IMR-90 (cell line): ENCODE measurements around the gene PTGR3. TPM values are rescaled to one million over a fixed set of nuclear protein-coding genes. Genes with fewer than 3 reads are reported as not detected.

Source experiments
- ATAC-seq: fragments of 200-7000 bp; cut with Tn5 transposase; 2 replicates; pipeline ENCODE4 v1.9.1; 2020; ENCODE audit warnings: low read depth, mild to moderate bottlenecking, moderate library complexity
- BruUV-seq: library from RNA; stranded (reverse); fragments of 400-500 nt; replicated peaks from 2 replicates; lab custom pipeline; 2021; lab: Mats Ljungman, UMichigan
- CTCF ChIA-PET: fragments of 300-600 bp; formaldehyde crosslinking; extraction: SDS; loops from one replicate; lab custom pipeline; 2021; ENCODE audit warnings: antibody characterized with exemption; lab: Yijun Ruan, JAX
- POLR2A ChIA-PET: fragments of 300-600 bp; sonication (Branson Sonifier 250); formaldehyde crosslinking; loops from one replicate; lab custom pipeline; 2022; ENCODE audit warnings: antibody characterized with exemption; ENCODE audit not compliant: unreplicated experiment; lab: Charles Lee
- DNase-seq: peaks from one replicate; pipeline ENCODE4 v3.0.0; 2013
- H2AFZ ChIP-seq: replicated peaks from 2 replicates; pipeline ENCODE3; 2013; ENCODE audit warnings: low read length, mild to moderate bottlenecking; ENCODE audit not compliant: poor library complexity
- H2AK5ac ChIP-seq: 2 replicates; pipeline ENCODE4 v1.6.1; 2013; ENCODE audit warnings: low read depth, low read length, inconsistent platforms
- H2AK9ac ChIP-seq: replicated peaks from 2 replicates; pipeline ENCODE3; 2013; ENCODE audit warnings: mild to moderate bottlenecking, low read depth, low read length, moderate library complexity; ENCODE audit not compliant: poor library complexity
- H2BK120ac ChIP-seq: 2 replicates; pipeline ENCODE4 v1.6.1; 2013; ENCODE audit warnings: low read depth, low read length, inconsistent platforms
- H2BK15ac ChIP-seq: 3 replicates; pipeline ENCODE4 v1.6.1; 2013; ENCODE audit warnings: low read depth, low read length, inconsistent platforms
- H2BK20ac ChIP-seq: 2 replicates; pipeline ENCODE4 v1.6.1; 2013; ENCODE audit warnings: low read depth, mild to moderate bottlenecking, inconsistent platforms, low read length, moderate library complexity
- H2BK5ac ChIP-seq: 2 replicates; pipeline ENCODE4 v1.6.1; 2013; ENCODE audit warnings: mild to moderate bottlenecking, low read depth, low read length, inconsistent platforms; ENCODE audit not compliant: poor library complexity, severe bottlenecking
- H3K14ac ChIP-seq: replicated peaks from 2 replicates; pipeline ENCODE4 v1.6.1; 2013; ENCODE audit warnings: low read depth, low read length, inconsistent platforms
- H3K18ac ChIP-seq: 2 replicates; pipeline ENCODE4 v1.6.1; 2013; ENCODE audit warnings: low read depth, low read length, control low read depth
- H3K23ac ChIP-seq: 2 replicates; pipeline ENCODE4 v1.6.1; 2013; ENCODE audit warnings: low read depth, low read length, inconsistent platforms
- H3K27ac ChIP-seq: 2 replicates; pipeline ENCODE4 v1.5.1; 2013; ENCODE audit warnings: mild to moderate bottlenecking, control low read depth, low read length; ENCODE audit not compliant: insufficient read depth
- H3K27me3 ChIP-seq: 2 replicates; pipeline ENCODE4 v1.6.1; 2013; ENCODE audit warnings: low read length; ENCODE audit not compliant: control insufficient read depth, insufficient read depth
- H3K36me3 ChIP-seq: 2 replicates; pipeline ENCODE4 v1.6.1; 2013; ENCODE audit warnings: low read length, mixed read lengths; ENCODE audit not compliant: control insufficient read depth, insufficient read depth
- H3K4ac ChIP-seq: 2 replicates; pipeline ENCODE4 v1.6.1; 2013; ENCODE audit warnings: low read depth, low read length, inconsistent platforms
- H3K4me1 ChIP-seq: 2 replicates; pipeline ENCODE4 v1.6.1; 2013; ENCODE audit warnings: low read length, mixed read lengths; ENCODE audit not compliant: control insufficient read depth, insufficient read depth
- H3K4me2 ChIP-seq: 2 replicates; pipeline ENCODE4 v1.6.1; 2013; ENCODE audit warnings: low read depth, mild to moderate bottlenecking, control low read depth, low read length, moderate library complexity
- H3K4me3 ChIP-seq: 2 replicates; pipeline ENCODE4 v1.5.1; 2013; ENCODE audit warnings: low read depth, mild to moderate bottlenecking, control low read depth, low read length, moderate library complexity; ENCODE audit not compliant: insufficient read depth
- H3K56ac ChIP-seq: 2 replicates; pipeline ENCODE4 v1.6.1; 2013; ENCODE audit warnings: low read length, inconsistent platforms; ENCODE audit not compliant: insufficient read depth; ENCODE audit errors: extremely low read depth
- H3K79me1 ChIP-seq, 2 experiments: 2 replicates each; pipeline ENCODE4 v1.6.1; 2013; ENCODE audit warnings: low read length in 2 of 2, inconsistent platforms in 1 of 2, low read depth in 1 of 2
- H3K9ac ChIP-seq: 2 replicates; pipeline ENCODE4 v1.6.1; 2013; ENCODE audit warnings: low read depth, low read length, control low read depth
- H3K9me1 ChIP-seq: 2 replicates; pipeline ENCODE4 v1.6.1; 2013; ENCODE audit warnings: low read length, inconsistent platforms; ENCODE audit not compliant: insufficient read depth
- H3K9me3 ChIP-seq: 2 replicates; pipeline ENCODE4 v1.6.1; 2013; ENCODE audit warnings: low read length; ENCODE audit not compliant: control insufficient read depth, insufficient read depth
- H4K20me1 ChIP-seq: 2 replicates; pipeline ENCODE4 v1.6.1; 2013; ENCODE audit warnings: low read length, inconsistent platforms; ENCODE audit not compliant: insufficient read depth
- H4K5ac ChIP-seq: 2 replicates; pipeline ENCODE4 v1.6.1; 2013; ENCODE audit warnings: mild to moderate bottlenecking, low read depth, low read length, control low read depth
- H4K8ac ChIP-seq, 2 experiments: 2 replicates each; pipeline ENCODE4 v1.6.1; 2013; ENCODE audit warnings: low read depth in 2 of 2, low read length in 2 of 2, control low read depth in 1 of 2, inconsistent platforms in 1 of 2
- H4K91ac ChIP-seq: 2 replicates; pipeline ENCODE4 v1.6.1; 2013; ENCODE audit warnings: low read depth, low read length, inconsistent platforms; ENCODE audit not compliant: insufficient read depth
- BHLHE40 ChIP-seq: fragments of 150-350 bp; IDR thresholded peaks from 2 replicates; pipeline ENCODE4 v1.6.1; 2016; ENCODE audit warnings: mild to moderate bottlenecking, low read depth, low read length
- CEBPB ChIP-seq: IDR thresholded peaks from 2 replicates; pipeline ENCODE4 v1.6.1; 2012; ENCODE audit warnings: low read depth, low read length, improper control_type of control experiment
- CHD1 ChIP-seq: IDR thresholded peaks from 2 replicates; pipeline ENCODE4 v1.6.1; 2012; ENCODE audit warnings: low read depth, low read length, improper control_type of control experiment
- FOS ChIP-seq: fragments of 150-350 bp; IDR thresholded peaks from 2 replicates; pipeline ENCODE4 v1.6.1; 2016; ENCODE audit warnings: low read depth, low read length
- MAFK ChIP-seq: IDR thresholded peaks from 2 replicates; pipeline ENCODE4 v1.6.1; 2012; ENCODE audit warnings: low read depth, low read length, improper control_type of control experiment
- MAZ ChIP-seq: IDR thresholded peaks from 2 replicates; pipeline ENCODE4 v1.6.1; 2012; ENCODE audit warnings: low read depth, mild to moderate bottlenecking, low read length, improper control_type of control experiment, moderate library complexity, borderline replicate concordance
- NFE2L2 ChIP-seq: fragments of 150-350 bp; IDR thresholded peaks from 2 replicates; pipeline ENCODE4 v1.6.1; 2016; ENCODE audit warnings: low read depth, mild to moderate bottlenecking, low read length
- POLR2A ChIP-seq: IDR thresholded peaks from 2 replicates; pipeline ENCODE4 v1.6.1; 2012; ENCODE audit warnings: mild to moderate bottlenecking, low read depth, low read length
- RCOR1 ChIP-seq: IDR thresholded peaks from 2 replicates; pipeline ENCODE4 v1.6.1; 2012; ENCODE audit warnings: mild to moderate bottlenecking, low read length, improper control_type of control experiment; ENCODE audit not compliant: insufficient replicate concordance
- RFX5 ChIP-seq: IDR thresholded peaks from 2 replicates; pipeline ENCODE4 v1.8.0; 2012; ENCODE audit warnings: low read depth, mild to moderate bottlenecking, low read length, moderate library complexity
- SMC3 ChIP-seq: fragments of 150-350 bp; IDR thresholded peaks from 2 replicates; pipeline ENCODE4 v1.6.1; 2016; ENCODE audit warnings: low read depth, mild to moderate bottlenecking, antibody characterized with exemption, low read length, moderate library complexity
- WGBS, 2 experiments: methylation state at CpG; one replicate each; pipeline versions ENCODE4 v1.1.5 to v1.1.7; 2013; ENCODE audit warnings: missing lambda C conversion rate in 2 of 2; ENCODE audit not compliant: insufficient read length in 1 of 2; ENCODE audit errors: extremely low coverage in 2 of 2; 5-methylcytosine and 5-hydroxymethylcytosine counted together
- dilution Hi-C: fragments of 300-500 bp; cut with HindIII; formaldehyde crosslinking; loops from one replicate; pipeline ENCODE4 v1.14.3; 2018; ENCODE audit warnings: low sequenced_read_pairs; ENCODE audit not compliant: unreplicated experiment
- in situ Hi-C: fragments of 300-500 bp; cut with MboI; formaldehyde crosslinking; loops from 3 replicates; pipeline ENCODE4 v1.14.3; 2019; ENCODE audit warnings: low sequenced_read_pairs, inconsistent platforms, mixed read lengths
- intact Hi-C: fragments of 100-400 bp; cut with micrococcal nuclease; formaldehyde crosslinking; loops from 2 replicates; pipeline ENCODE4 v1.10.0; 2022
- polyA plus RNA-seq, 3 experiments: library from polyadenylated mRNA; depleted of rRNA; stranded (reverse); fragments of >200 nt; gene quantifications; 2 replicates each; pipeline ENCODE4 v1.2.3, GENCODE V29; 2012; ENCODE audit warnings: low replicate concordance in 1 of 3
- total RNA-seq: library from RNA; depleted of rRNA; stranded (reverse); fragments of >200 nt; gene quantifications from 2 replicates; pipeline ENCODE4 v1.2.3, GENCODE V29; 2012
- TF ChIP-seq, protein P1 (sequence below): conservative IDR thresholded peaks from 2 replicates; pipeline ENCODE4 v1.5.1; 2012; ENCODE audit warnings: mild to moderate bottlenecking, low read depth, low read length, improper control_type of control experiment
- TF ChIP-seq, protein P2 (sequence below): fragments of 150-350 bp; IDR thresholded peaks from 2 replicates; pipeline ENCODE4 v1.6.1; 2016; ENCODE audit warnings: low read depth, mild to moderate bottlenecking, low read length, moderate library complexity, borderline replicate concordance

The PTGR3 gene
- total and polyA plus RNA-seq, 2 of the 4 experiments (the other 2 are of a cell fraction) = 16.1 to 26.4 TPM

DNA sequence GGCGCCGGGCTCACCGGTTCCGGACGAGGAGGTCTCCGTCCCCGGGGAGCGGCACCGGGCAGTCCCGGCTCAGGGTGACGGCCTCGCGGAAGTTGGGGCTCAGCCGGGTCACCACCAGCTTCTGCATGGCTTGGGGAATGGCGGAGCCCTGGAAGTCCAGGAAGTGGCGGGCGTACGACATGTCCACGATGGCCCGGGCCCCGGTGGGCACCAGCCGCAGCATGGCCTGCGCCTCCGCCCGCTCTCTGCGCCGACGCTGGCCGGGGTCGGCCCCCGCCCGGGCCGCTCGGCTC is 157 bp downstream of the PTGR3 start:
- Histone ChIP-seq H3K36me3 (no peaks in the 10 kb centered on the region), H4K5ac (0 out of 2 replicates have a peak overlapping the region, but pooled peaks have one; percentile 46), H4K20me1 (peaks cover 4% of the 10 kb centered on the region; the same call in 1 of the 2 replicates), H3K9me1 (no peaks in the 10 kb centered on the region), H2AFZ (peak overlapping the region; percentile 88), H4K91ac (peak overlapping the region; percentile 54), H3K9me3 (no peaks in the 10 kb centered on the region), H2BK20ac (no peak overlapping the region), H2AK9ac (peak overlapping the region; percentile 71), H3K79me1 (peaks cover 9 to 25% of the 10 kb centered on the region in 2 experiments), H3K18ac (peak overlapping the region; percentile 55; the same call in 1 of the 2 replicates), H2BK15ac (no peak overlapping the region), H3K4ac (peak overlapping the region; percentile 84), H4K8ac (peak overlapping the region in 1 of 2 experiments; percentile 49; a peak in 2 of 4 replicates), H2BK120ac (0 out of 2 replicates have a peak overlapping the region, but pooled peaks have one; percentile 45), H3K4me3 (peak overlapping the region; percentile 90), H3K27me3 (no peaks in the 10 kb centered on the region), H3K23ac (no peak overlapping the region), H3K56ac (peak overlapping the region; percentile 68; the same call in 1 of the 2 replicates), H3K9ac (peak overlapping the region; percentile 85), H3K4me1 (peaks cover 7% of the 10 kb centered on the region), H3K14ac (peak overlapping the region; percentile 61; the same call in 1 of the 2 replicates), H2AK5ac (no peak overlapping the region; the same call in 1 of the 2 replicates), H3K27ac (peak overlapping the region; percentile 98), H2BK5ac (peak overlapping the region; percentile 91), H3K4me2 (0 out of 2 replicates have a peak overlapping the region, but pooled peaks have one; percentile 36)
- WGBS, 2 experiments = no CpG with 5 or more reads among the region's 34 CpGs
- POLR2A ChIA-PET = interaction anchor here (0.6 kb wide), 2 partner anchors 200 to 1225 kb away, joined by 3 read pairs; no protein-coding TSS in a partner anchor
- CTCF ChIA-PET = no interaction called here
- no TSS peak for BruUV-seq
- DNase-seq (no peak), ATAC-seq (no peak)
- in situ Hi-C loops = loop anchor here (5.0 to 25.0 kb wide), 2 partner anchors 274 to 1154 kb away; no protein-coding TSS in a partner anchor
- TF ChIP-seq CEBPB (no peak), NFE2L2 (no peak), MAZ (no peak), BHLHE40 (no peak), CHD1 (no peak), MAFK (no peak), FOS (no peak), SMC3 (no peak), RCOR1 (no peak), POLR2A (no peak), RFX5 (no peak)
- TF ChIP-seq, protein P1, sequence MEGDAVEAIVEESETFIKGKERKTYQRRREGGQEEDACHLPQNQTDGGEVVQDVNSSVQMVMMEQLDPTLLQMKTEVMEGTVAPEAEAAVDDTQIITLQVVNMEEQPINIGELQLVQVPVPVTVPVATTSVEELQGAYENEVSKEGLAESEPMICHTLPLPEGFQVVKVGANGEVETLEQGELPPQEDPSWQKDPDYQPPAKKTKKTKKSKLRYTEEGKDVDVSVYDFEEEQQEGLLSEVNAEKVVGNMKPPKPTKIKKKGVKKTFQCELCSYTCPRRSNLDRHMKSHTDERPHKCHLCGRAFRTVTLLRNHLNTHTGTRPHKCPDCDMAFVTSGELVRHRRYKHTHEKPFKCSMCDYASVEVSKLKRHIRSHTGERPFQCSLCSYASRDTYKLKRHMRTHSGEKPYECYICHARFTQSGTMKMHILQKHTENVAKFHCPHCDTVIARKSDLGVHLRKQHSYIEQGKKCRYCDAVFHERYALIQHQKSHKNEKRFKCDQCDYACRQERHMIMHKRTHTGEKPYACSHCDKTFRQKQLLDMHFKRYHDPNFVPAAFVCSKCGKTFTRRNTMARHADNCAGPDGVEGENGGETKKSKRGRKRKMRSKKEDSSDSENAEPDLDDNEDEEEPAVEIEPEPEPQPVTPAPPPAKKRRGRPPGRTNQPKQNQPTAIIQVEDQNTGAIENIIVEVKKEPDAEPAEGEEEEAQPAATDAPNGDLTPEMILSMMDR = no peak
- TF ChIP-seq, protein P2, sequence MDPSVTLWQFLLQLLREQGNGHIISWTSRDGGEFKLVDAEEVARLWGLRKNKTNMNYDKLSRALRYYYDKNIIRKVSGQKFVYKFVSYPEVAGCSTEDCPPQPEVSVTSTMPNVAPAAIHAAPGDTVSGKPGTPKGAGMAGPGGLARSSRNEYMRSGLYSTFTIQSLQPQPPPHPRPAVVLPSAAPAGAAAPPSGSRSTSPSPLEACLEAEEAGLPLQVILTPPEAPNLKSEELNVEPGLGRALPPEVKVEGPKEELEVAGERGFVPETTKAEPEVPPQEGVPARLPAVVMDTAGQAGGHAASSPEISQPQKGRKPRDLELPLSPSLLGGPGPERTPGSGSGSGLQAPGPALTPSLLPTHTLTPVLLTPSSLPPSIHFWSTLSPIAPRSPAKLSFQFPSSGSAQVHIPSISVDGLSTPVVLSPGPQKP = no peak
- dilution Hi-C loops = no loop called here
- intact Hi-C loops = loop anchor here (5.0 to 10.0 kb wide), 5 partner anchors 264 to 1139 kb away; no protein-coding TSS in a partner anchor
